HEK293T (cell line): ENCODE measurements around the gene SPI1.

Source experiments
- CTCF ChIA-PET: fragments of 350-600 bp; formaldehyde crosslinking; extraction: SDS; loops from one replicate; lab custom pipeline; 2021; ENCODE audit warnings: antibody characterized with exemption, inconsistent platforms; lab: Yijun Ruan, JAX
- POLR2A ChIA-PET: fragments of 350-600 bp; formaldehyde crosslinking; extraction: SDS; loops from one replicate; lab custom pipeline; 2020; ENCODE audit warnings: antibody characterized with exemption, inconsistent platforms; lab: Yijun Ruan, JAX
- DNase-seq: peaks from one replicate; pipeline ENCODE4 v3.0.0; 2012; ENCODE audit warnings: mixed read lengths; ENCODE audit errors: extremely low spot score
- ARNT ChIP-seq: fragments of 450-650 bp; IDR thresholded peaks from 2 replicates; pipeline ENCODE4 v1.6.1; 2017; ENCODE audit warnings: mild to moderate bottlenecking
- BHLHE40 ChIP-seq: fragments of 450-650 bp; IDR thresholded peaks from 2 replicates; pipeline ENCODE4 v1.6.1; 2016; ENCODE audit warnings: mild to moderate bottlenecking, moderate library complexity, borderline replicate concordance
- CTBP1 ChIP-seq: fragments of 450-650 bp; IDR thresholded peaks from 2 replicates; pipeline ENCODE4 v1.6.1; 2016; ENCODE audit warnings: borderline replicate concordance
- ELF4 ChIP-seq: fragments of 450-650 bp; IDR thresholded peaks from 2 replicates; pipeline ENCODE4 v1.6.1; 2017; ENCODE audit warnings: antibody characterized with exemption
- FOXA1 ChIP-seq: fragments of 450-650 bp; IDR thresholded peaks from 2 replicates; pipeline ENCODE4 v1.6.1; 2016; ENCODE audit warnings: mild to moderate bottlenecking
- FOXK2 ChIP-seq: fragments of 450-650 bp; IDR thresholded peaks from 2 replicates; pipeline ENCODE4 v1.6.1; 2016; ENCODE audit warnings: mild to moderate bottlenecking
- FOXM1 ChIP-seq: fragments of 450-650 bp; IDR thresholded peaks from 2 replicates; pipeline ENCODE4 v1.6.1; 2017; ENCODE audit warnings: mild to moderate bottlenecking, borderline replicate concordance
- HDGF ChIP-seq: fragments of 450-650 bp; IDR thresholded peaks from 2 replicates; pipeline ENCODE4 v1.6.1; 2017; ENCODE audit warnings: antibody characterized with exemption, borderline replicate concordance
- L3MBTL2 ChIP-seq: fragments of 450-650 bp; conservative IDR thresholded peaks from 2 replicates; pipeline ENCODE4 v1.6.1; 2016; ENCODE audit warnings: mild to moderate bottlenecking
- LEF1 ChIP-seq: fragments of 450-650 bp; IDR thresholded peaks from 2 replicates; pipeline ENCODE4 v1.6.1; 2017; ENCODE audit warnings: mild to moderate bottlenecking, borderline replicate concordance
- NFRKB ChIP-seq: fragments of 450-650 bp; IDR thresholded peaks from 2 replicates; pipeline ENCODE4 v1.6.1; 2016; ENCODE audit warnings: mild to moderate bottlenecking, moderate library complexity
- PKNOX1 ChIP-seq: fragments of 450-650 bp; IDR thresholded peaks from 2 replicates; pipeline ENCODE4 v1.6.1; 2016
- SP1 ChIP-seq: fragments of 450-650 bp; IDR thresholded peaks from 2 replicates; pipeline ENCODE4 v1.6.1; 2017
- SUZ12 ChIP-seq: fragments of 450-650 bp; IDR thresholded peaks from 2 replicates; pipeline ENCODE4 v1.6.1; 2016; ENCODE audit warnings: mild to moderate bottlenecking
- TARDBP ChIP-seq: fragments of 450-650 bp; IDR thresholded peaks from 2 replicates; pipeline ENCODE4 v1.6.1; 2016
- ZNF384 ChIP-seq: fragments of 450-650 bp; IDR thresholded peaks from 2 replicates; pipeline ENCODE4 v1.6.1; 2016

The SPI1 gene

GRCh38 chr11:47383071-47383470 lies 4.7 kb upstream of the SPI1 start:
- no peak for TF ChIP-seq HDGF
- no peak for TF ChIP-seq NFRKB
- no peak for TF ChIP-seq ARNT
- no peak for TF ChIP-seq ZNF384
- TF ChIP-seq CTBP1, result no peak
- TF ChIP-seq ELF4, result no peak
- TF ChIP-seq BHLHE40, result no peak
- TF ChIP-seq FOXM1, result no peak
- TF ChIP-seq LEF1, result no peak
- no peak for TF ChIP-seq L3MBTL2
- no peak for TF ChIP-seq FOXK2
- no peak for TF ChIP-seq SUZ12
- no peak for TF ChIP-seq TARDBP
- no peak for TF ChIP-seq FOXA1
- TF ChIP-seq PKNOX1, result no peak
- no peak for TF ChIP-seq SP1
- no peak for DNase-seq
- ChIA-PET CTCF (interaction anchor here (0.9 kb wide), 1 partner anchor 9 kb away, joined by 4 read pairs; no protein-coding TSS in a partner anchor), POLR2A (interaction anchor here (1.0 kb wide), 1 partner anchor 27 kb away, joined by 3 read pairs; no protein-coding TSS in a partner anchor)

- no peak for DNase-seq
- no peak for TF ChIP-seq TARDBP
- TF ChIP-seq HDGF, result no peak
- TF ChIP-seq FOXK2, result no peak
- TF ChIP-seq BHLHE40, result no peak
- no peak for TF ChIP-seq L3MBTL2
- TF ChIP-seq LEF1, result no peak
- TF ChIP-seq FOXA1, result no peak
- no peak for TF ChIP-seq NFRKB
- TF ChIP-seq SUZ12, result no peak
- TF ChIP-seq ELF4, result no peak
- TF ChIP-seq ZNF384, result no peak
- TF ChIP-seq SP1, result no peak
- no peak for TF ChIP-seq PKNOX1
- no peak for TF ChIP-seq ARNT
- POLR2A ChIA-PET, result interaction anchor here (1.8 kb wide), 1 partner anchor 27 kb away, joined by 3 read pairs; no protein-coding TSS in a partner anchor
- CTCF ChIA-PET, result no interaction called here
These were observed 1.7 kb upstream of the SPI1 start for GRCh38 chr11:47380078-47380477.

- no peak for DNase-seq
- CTCF ChIA-PET, result no interaction called here
- TF ChIP-seq HDGF, result no peak
- TF ChIP-seq FOXK2, result no peak
- POLR2A ChIA-PET, result interaction anchor here (1.8 kb wide), 1 partner anchor 28 kb away, joined by 3 read pairs; no protein-coding TSS in a partner anchor
These were observed 970 bp upstream of the SPI1 start for GRCh38 chr11:47379317-47379716.

GRCh38 chr11:47378836-47379170 lies 456 bp upstream of the SPI1 start:
- ChIA-PET POLR2A (interaction anchor here (1.8 kb wide), 1 partner anchor 29 kb away, joined by 3 read pairs; no protein-coding TSS in a partner anchor), CTCF (no interaction called here)
- TF ChIP-seq HDGF (no peak), FOXM1 (no peak), CTBP1 (no peak), ZNF384 (no peak), ARNT (no peak), SP1 (no peak), LEF1 (no peak), FOXA1 (no peak), L3MBTL2 (no peak), ELF4 (no peak), NFRKB (no peak), SUZ12 (no peak), FOXK2 (no peak), BHLHE40 (no peak), TARDBP (no peak), PKNOX1 (no peak)
- DNase-seq, result no peak

- POLR2A ChIA-PET, result no interaction called here
- TF ChIP-seq LEF1 (no peak), FOXK2 (no peak), ZNF384 (no peak), FOXM1 (no peak), ARNT (no peak), TARDBP (no peak), SUZ12 (no peak), L3MBTL2 (no peak), FOXA1 (no peak), BHLHE40 (no peak), ELF4 (no peak)
- no peak for DNase-seq
- CTCF ChIA-PET, result interaction anchor here (1.1 kb wide), 1 partner anchor 35 kb away, joined by 3 read pairs; no protein-coding TSS in a partner anchor
These were observed 757 bp downstream of the SPI1 start for GRCh38 chr11:47377571-47378009.
